GM18870 (cell line): ENCODE measurements around the gene UBIAD1.
"Not testable (repeated sequence)": the region's sequence is repeated elsewhere in the genome, so short reads cannot be mapped to it uniquely, and the experiment has no call there.

Source experiments
- ATAC-seq: cut with Tn5 transposase; IDR thresholded peaks from one replicate; pipeline ENCODE4 v1.9.1; 2021; ENCODE audit warnings: moderate library complexity; ENCODE audit not compliant: unreplicated experiment

Gene UBIAD1

DNA sequence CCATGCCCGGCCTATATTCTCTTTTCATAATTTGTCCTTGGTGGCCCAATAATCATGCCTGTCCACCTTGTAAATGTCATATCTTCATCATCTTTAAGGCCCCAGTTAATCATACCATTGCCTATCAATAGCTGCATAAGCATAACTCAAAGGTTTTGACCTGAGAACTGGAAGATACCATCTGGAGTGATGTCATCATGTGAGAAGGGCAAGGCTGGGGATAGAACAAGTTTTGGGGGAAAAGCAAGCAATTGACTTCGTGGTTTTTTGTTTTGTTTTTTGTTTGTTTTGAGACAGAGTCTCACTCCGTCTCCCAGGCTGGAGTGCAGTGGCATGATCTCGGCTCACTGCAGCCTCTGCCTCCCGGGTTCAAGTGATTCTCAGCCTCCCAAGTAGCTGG, 6.2 kb downstream of the UBIAD1 start:
- ATAC-seq = no peak

- no peak for ATAC-seq
Observed at GRCh38 chr1:11279630-11280029, 6.6 kb downstream of the UBIAD1 start.

DNA sequence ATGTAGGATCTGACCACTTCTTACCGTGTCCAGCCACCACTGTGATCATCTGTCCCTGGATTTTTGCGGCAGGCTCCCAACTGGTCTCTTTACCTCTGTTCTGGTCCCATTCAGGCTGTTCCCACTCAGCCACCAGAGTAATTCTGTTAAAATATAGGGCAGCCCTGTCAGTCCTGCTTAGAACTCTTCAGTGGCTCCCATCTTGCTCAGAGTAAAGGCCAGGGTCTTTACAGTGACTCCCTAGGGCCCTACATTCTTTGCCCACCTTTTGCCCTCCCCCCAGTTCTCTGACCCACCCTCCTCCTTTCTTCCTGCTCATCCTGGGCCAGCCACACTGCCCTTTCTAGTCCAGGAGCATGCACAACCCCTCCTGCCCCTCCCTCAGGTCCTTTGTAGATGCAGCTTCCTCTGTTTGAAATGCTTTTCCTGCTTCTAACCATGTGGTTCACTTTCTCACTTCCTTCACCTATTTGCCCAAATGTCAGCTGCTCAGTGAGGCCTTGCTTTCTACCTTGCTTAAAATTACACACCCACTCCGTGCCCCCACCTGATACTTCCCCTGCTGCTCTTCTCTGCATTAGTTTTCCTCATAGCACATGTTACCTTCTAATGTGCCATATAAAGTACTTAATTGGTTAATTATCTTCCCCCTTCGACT, 7.8 kb downstream of the UBIAD1 start:
- no peak for ATAC-seq

- ATAC-seq = no peak
Observed at GRCh38 chr1:11281518-11282331, 8.7 kb downstream of the UBIAD1 start.

GRCh38 chr1:11283151-11283550, 10.2 kb downstream of the UBIAD1 start:
- ATAC-seq = no peak

- no peak for ATAC-seq
Observed at GRCh38 chr1:11284784-11285183, 11.8 kb downstream of the UBIAD1 start.

DNA sequence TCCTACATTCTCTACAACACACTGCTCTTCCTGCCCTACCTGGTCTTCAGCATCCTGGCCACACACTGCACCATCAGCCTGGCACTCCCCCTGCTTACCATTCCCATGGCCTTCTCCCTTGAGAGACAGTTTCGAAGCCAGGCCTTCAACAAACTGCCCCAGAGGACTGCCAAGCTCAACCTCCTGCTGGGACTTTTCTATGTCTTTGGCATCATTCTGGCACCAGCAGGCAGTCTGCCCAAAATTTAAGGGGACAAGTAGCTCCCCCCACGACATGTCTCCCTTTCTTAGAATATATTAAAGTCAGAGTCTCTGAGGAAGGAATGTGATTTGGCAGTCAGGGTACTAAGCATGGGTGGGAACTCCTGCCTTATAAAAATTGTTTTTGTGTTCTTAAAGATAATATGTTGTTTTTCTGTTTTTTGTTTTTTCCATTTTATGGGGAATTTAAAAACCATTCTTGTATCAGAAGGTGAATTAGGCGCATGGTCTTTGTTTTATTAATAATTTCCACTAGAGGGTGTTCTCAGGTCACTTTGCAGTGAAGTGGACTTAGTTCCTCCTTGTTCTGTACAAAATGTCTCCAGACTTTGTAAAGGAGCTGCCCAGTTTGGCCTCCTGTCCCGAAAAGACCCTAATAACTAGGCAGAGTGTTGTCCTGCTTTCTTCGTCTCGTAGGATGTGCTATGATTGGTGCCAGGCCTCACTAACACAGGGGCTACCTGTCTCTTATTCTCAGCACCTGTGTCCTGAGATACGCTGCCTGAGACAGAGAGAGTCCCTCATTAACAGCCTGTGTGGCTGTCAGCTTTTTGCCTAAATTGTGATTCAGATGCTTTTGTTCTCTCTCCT, 13.1 kb downstream of the UBIAD1 start:
- no peak for ATAC-seq

DNA sequence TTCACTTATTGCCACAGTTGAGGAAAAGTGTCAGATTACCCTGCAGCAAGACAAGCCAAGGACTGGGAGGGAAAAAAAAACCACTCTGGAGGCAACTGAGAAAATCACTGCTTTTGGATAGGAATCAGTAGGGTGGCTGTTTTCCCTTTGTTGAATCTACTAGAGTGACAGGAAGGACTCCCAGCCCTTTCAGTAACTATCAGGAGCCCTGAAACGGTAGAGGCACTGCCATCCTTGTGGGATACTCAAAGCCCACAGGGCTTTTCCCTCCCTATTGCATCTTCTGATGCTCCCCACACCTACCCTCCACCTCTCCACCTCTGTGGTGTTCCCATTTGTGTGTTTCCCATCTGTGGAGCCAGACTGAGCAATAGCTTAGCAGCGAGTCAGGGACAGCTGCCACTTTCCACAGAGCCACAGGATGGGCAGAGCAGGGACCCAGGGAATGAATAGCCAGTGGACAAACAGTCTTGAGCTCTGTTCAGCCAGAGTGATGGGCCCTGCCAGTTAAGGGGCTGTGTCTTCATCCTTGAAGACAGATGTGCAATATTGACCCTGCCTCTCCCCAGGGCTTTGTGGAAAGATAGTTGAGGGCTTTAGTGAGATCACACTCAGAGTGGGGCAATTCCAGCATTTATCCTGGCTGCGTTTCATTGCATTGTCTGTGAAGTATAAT, 13.9 kb downstream of the UBIAD1 start:
- no peak for ATAC-seq

- no peak for ATAC-seq
Observed at GRCh38 chr1:11289064-11289463, 16.1 kb downstream of the UBIAD1 start.

DNA sequence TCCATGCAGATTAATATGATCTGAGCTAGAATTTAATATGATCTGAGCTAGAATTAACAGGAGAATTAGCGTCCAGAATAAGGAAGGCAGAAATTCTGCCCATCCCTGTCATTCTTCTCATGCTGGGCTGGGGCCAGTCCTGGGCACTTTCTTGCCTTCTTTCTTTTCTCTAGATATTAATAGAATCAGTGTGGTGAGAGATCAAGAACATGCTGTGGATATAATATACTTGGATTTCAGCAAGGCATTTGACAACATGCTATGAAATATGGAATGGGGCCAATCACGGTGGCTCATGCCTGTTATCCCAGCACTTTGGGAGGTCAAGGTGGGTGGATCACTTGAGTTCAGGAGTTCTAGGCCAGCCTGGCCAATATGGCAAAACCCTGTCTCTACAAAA, 18.1 kb downstream of the UBIAD1 start:
- no peak for ATAC-seq

GRCh38 chr1:11293856-11294255, 20.9 kb downstream of the UBIAD1 start:
- ATAC-seq = no peak

- no peak for ATAC-seq
Observed at GRCh38 chr1:11294951-11295350, 22.0 kb downstream of the UBIAD1 start.

- ATAC-seq = no peak
Observed at GRCh38 chr1:11295905-11296304, 22.9 kb downstream of the UBIAD1 start.

DNA sequence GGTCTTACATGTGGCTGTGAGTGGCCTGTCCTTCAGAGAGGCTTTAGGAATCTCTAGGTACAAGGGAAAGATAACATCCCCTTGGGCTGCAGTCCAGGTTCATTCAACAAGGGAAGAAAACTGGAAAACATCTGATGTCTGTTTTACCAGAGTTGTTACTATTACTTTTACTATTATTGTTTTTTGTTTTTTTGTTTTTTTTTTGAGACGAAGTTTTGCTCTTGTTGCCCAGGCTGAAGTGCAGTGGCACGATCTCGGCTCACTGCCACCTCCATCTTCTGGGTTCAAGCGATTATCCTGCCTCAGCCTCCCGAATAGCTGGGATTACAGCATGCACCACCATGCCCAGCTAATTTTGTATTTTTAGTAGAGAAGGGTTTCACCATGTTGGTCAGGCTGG, 24.8 kb downstream of the UBIAD1 start:
- ATAC-seq = not testable (repeated sequence)

GRCh38 chr1:11298390-11299224, 25.6 kb downstream of the UBIAD1 start:
- no peak for ATAC-seq

GRCh38 chr1:11299225-11299574, 26.2 kb downstream of the UBIAD1 start:
- no peak for ATAC-seq

DNA sequence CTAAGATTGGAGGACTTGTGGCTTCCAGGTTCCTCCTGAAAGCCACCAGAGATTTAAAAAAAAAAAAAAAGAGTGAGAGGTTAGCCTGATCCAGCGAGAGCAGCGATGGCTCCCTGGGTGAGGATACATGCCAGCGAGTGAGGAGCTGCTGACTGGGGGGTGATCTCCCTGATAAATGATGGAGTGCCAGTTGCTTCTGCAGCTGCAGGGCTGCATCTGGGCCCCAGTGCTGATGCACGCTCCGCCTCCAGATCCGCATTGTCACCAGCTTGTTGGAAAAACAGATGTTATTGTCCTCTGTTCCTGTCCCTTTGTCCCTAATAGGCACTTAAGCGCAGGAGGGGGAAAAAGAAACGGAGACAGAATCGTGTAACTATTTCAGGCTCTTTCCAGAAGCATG, 28.6 kb downstream of the UBIAD1 start:
- ATAC-seq = no peak

- ATAC-seq = no peak
Observed at GRCh38 chr1:11302366-11302765, 29.4 kb downstream of the UBIAD1 start.

DNA sequence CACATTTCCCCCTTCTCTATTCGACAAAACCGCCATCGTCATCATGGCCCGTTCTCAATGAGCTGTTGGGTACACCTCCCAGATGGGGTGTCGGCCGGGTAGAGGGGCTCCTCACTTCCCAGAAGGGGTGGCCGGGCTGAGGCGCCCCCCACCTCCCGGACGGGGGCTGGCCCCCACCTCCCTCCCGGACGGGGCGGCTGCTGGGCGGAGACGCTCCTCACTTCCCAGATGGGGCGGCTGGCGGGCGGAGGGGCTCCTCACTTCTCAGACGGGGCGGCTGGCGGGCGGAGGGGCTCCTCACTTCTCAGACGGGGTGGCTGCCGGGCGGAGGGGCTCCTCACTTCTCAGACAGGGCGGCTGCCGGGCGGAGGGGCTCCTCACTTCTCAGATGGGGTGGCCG, 32.5 kb downstream of the UBIAD1 start:
- ATAC-seq = not testable (repeated sequence)

DNA sequence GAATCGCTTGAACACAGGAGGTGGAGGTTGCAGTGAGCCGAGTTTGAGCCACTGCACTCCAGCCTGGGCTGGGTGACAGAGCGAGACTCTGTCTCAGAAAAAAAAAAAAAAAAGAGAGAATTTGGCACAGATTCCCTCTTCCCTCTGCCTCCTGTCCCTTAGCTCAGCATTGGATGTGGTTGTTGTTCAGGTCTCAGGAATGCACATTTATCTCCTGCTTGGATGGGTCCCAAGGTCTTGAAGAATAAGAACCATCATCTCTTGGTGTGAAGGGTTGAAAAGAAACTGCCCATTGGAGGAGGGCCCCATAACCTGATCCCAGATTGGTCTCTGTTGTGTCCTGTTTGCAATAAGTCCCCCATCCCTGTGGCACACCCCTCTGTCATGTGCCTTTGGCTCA, 34.9 kb downstream of the UBIAD1 start:
- no peak for ATAC-seq
